RWPE1 (cell line): ENCODE data around the gene COMMD9.

Source experiments
- CTCF ChIA-PET: fragments of 350-600 bp; sonication (Branson Sonifier 250); formaldehyde crosslinking; extraction: SDS; loops from one replicate; lab custom pipeline; 2021; lab: Yijun Ruan, JAX
- POLR2A ChIA-PET: fragments of 400-600 bp; formaldehyde crosslinking; extraction: SDS; loops from one replicate; lab custom pipeline; 2020; ENCODE audit warnings: antibody characterized with exemption; ENCODE audit not compliant: low non-redundant PET; lab: Yijun Ruan, JAX
- DNase-seq: peaks from one replicate; pipeline ENCODE4 v3.0.0; 2012; ENCODE audit warnings: low spot score
- H3K27ac ChIP-seq: fragments of 450-650 bp; 2 replicates; pipeline ENCODE4 v1.5.1; 2017
- TF ChIP-seq, protein P1 (sequence below): fragments of 450-650 bp; conservative IDR thresholded peaks from 2 replicates; pipeline ENCODE4 v1.5.1; 2017; ENCODE audit warnings: low read depth, mild to moderate bottlenecking

Gene COMMD9

GRCh38 chr11:36309779-36310178 is 20.6 kb upstream of the COMMD9 start:
- TF ChIP-seq, protein P1, sequence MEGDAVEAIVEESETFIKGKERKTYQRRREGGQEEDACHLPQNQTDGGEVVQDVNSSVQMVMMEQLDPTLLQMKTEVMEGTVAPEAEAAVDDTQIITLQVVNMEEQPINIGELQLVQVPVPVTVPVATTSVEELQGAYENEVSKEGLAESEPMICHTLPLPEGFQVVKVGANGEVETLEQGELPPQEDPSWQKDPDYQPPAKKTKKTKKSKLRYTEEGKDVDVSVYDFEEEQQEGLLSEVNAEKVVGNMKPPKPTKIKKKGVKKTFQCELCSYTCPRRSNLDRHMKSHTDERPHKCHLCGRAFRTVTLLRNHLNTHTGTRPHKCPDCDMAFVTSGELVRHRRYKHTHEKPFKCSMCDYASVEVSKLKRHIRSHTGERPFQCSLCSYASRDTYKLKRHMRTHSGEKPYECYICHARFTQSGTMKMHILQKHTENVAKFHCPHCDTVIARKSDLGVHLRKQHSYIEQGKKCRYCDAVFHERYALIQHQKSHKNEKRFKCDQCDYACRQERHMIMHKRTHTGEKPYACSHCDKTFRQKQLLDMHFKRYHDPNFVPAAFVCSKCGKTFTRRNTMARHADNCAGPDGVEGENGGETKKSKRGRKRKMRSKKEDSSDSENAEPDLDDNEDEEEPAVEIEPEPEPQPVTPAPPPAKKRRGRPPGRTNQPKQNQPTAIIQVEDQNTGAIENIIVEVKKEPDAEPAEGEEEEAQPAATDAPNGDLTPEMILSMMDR: no peak
- CTCF ChIA-PET: no interaction called here
- no peak overlapping the region for H3K27ac ChIP-seq
- no peak for DNase-seq
- POLR2A ChIA-PET: no interaction called here

- POLR2A ChIA-PET: no interaction called here
- no peak for DNase-seq
- H3K27ac ChIP-seq: no peak overlapping the region
- TF ChIP-seq, protein P1: no peak
- CTCF ChIA-PET: no interaction called here
These were observed 19.4 kb upstream of the COMMD9 start for GRCh38 chr11:36308577-36308976.

- no peak for DNase-seq
These were observed 17.7 kb upstream of the COMMD9 start for GRCh38 chr11:36306888-36307287.

DNA sequence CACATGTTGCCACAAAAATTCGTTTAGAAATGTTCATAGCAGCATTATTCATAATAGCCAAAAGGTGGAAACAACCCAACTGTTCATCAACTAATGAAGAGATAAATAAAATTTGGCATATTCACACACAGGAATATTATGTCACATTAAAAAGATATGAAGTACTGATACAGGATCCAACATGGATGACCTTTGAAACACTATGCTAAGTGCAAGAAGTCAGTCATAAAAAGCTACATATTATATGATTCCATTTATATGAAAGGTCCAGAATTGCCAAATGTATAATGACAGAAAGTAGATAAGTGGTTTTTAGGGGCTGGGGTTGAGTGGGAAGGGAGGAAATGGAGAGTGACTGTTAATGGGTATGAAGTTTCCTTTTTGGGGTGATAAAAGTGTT is 15.8 kb upstream of the COMMD9 start:
- ChIA-PET CTCF (no interaction called here), POLR2A (no interaction called here)
- no peak overlapping the region for H3K27ac ChIP-seq
- DNase-seq: no peak
- TF ChIP-seq, protein P1: no peak

More at GRCh38 chr11:36306888-36307287, 17.7 kb upstream of the COMMD9 start:
- ChIA-PET POLR2A (no interaction called here), CTCF (interaction anchor here (0.7 to 0.8 kb wide), 2 partner anchors 10 to 161 kb away, joined by 3 to 4 read pairs; no protein-coding TSS in a partner anchor)
- no peak overlapping the region for H3K27ac ChIP-seq
- TF ChIP-seq, protein P1: 0 out of 2 replicates have a peak, but pooled peaks have one; percentile 26

DNA sequence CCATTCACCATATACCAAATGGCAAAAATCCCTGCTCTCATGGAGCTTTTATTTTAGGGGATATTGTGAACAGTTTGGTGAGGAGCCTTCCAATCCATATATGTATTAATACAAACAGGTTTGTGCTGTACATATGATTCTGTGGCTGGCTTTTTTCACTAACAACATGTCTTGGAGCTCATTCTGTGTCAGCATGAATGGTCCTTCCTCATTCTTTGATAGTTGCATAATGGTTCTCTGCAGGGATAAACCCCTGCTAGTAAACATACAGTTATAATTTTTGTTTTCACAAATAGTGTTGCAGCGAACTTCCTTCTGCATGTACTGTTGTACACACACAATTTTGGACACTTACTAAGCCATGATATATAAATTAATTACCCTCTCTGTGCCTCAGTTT is 15.1 kb upstream of the COMMD9 start:
- TF ChIP-seq, protein P1: no peak
- ChIA-PET CTCF (no interaction called here), POLR2A (no interaction called here)
- DNase-seq: no peak
- H3K27ac ChIP-seq: no peak overlapping the region

GRCh38 chr11:36300650-36301049 is 11.4 kb upstream of the COMMD9 start:
- CTCF ChIA-PET: interaction anchor here (0.6 kb wide), 2 partner anchors 72 to 110 kb away, joined by 3 read pairs; no protein-coding TSS in a partner anchor
- H3K27ac ChIP-seq: peak overlapping the region; percentile 8; the same call in 1 of the 2 replicates
- POLR2A ChIA-PET: interaction anchor here (0.5 kb wide), 1 partner anchor 44 kb away, joined by 3 read pairs; no protein-coding TSS in a partner anchor
- DNase-seq: no peak
- TF ChIP-seq, protein P1: no peak
